ENCODE measurements around the gene MRPL12. TPM values are rescaled to one million over a fixed set of nuclear protein-coding genes. Genes with fewer than 3 reads are reported as not detected.

The MRPL12 gene
- total RNA-seq, 1 donor from 2014 or later: 87.9 TPM

- H3K9me3 Mint-ChIP-seq: no peaks in the 10 kb centered on the region
- peaks cover 12% of the 10 kb centered on the region for H3K36me3 Mint-ChIP-seq
- no peaks in the 10 kb centered on the region for H3K4me1 Mint-ChIP-seq (ENCODE audit: unreplicated experiment)
- H3K27me3 Mint-ChIP-seq: no peaks in the 10 kb centered on the region
- no peak overlapping the region for H3K27ac Mint-ChIP-seq
- H3K4me3 Mint-ChIP-seq: no peak overlapping the region
- no peak for TF ChIP-seq CTCF (conservative IDR thresholded peaks at IDR 0.05)
- DNase-seq (ENCODE audit: extremely low spot score, unreplicated experiment): no peak
These were observed 6.8 kb upstream of the MRPL12 start for GRCh38 chr17:81696218-81696941.

GRCh38 chr17:81697261-81698044, 5.7 kb upstream of the MRPL12 start:
- Mint-ChIP-seq H3K27ac (no peak overlapping the region), H3K27me3 (no peaks in the 10 kb centered on the region), H3K9me3 (no peaks in the 10 kb centered on the region), H3K36me3 (peaks cover 12% of the 10 kb centered on the region), H3K4me3 (no peak overlapping the region), H3K4me1 (ENCODE audit: unreplicated experiment) (peaks cover 4% of the 10 kb centered on the region)
- no peak for DNase-seq (ENCODE audit: extremely low spot score, unreplicated experiment)
- TF ChIP-seq CTCF (conservative IDR thresholded peaks at IDR 0.05): no peak

- TF ChIP-seq CTCF (conservative IDR thresholded peaks at IDR 0.05): no peak
- no peak for DNase-seq (ENCODE audit: extremely low spot score, unreplicated experiment)
- H3K9me3 Mint-ChIP-seq: no peaks in the 10 kb centered on the region
- H3K4me1 Mint-ChIP-seq (ENCODE audit: unreplicated experiment): peaks cover 4% of the 10 kb centered on the region
- H3K27ac Mint-ChIP-seq: peak overlapping the region; percentile 66
- H3K27me3 Mint-ChIP-seq: no peaks in the 10 kb centered on the region
- H3K36me3 Mint-ChIP-seq: peaks cover 16% of the 10 kb centered on the region
- H3K4me3 Mint-ChIP-seq: peak overlapping the region; percentile 63
These were observed 2.5 kb upstream of the MRPL12 start for GRCh38 chr17:81700353-81701287.

GRCh38 chr17:81701288-81702071, 1.7 kb upstream of the MRPL12 start:
- Mint-ChIP-seq H3K4me3 (peak overlapping the region; percentile 94), H3K27ac (peak overlapping the region; percentile 66), H3K4me1 (ENCODE audit: unreplicated experiment) (peaks cover 4% of the 10 kb centered on the region), H3K36me3 (peaks cover 20% of the 10 kb centered on the region), H3K27me3 (no peaks in the 10 kb centered on the region), H3K9me3 (no peaks in the 10 kb centered on the region)
- DNase-seq (ENCODE audit: extremely low spot score, unreplicated experiment): no peak
- TF ChIP-seq CTCF (conservative IDR thresholded peaks at IDR 0.05): no peak

Measured in type B pancreatic cell (in vitro differentiated cells).